Hepatocyte (in vitro differentiated cells): ENCODE results near the gene CYB561. TPM values are rescaled to one million over a fixed set of nuclear protein-coding genes. Genes with fewer than 3 reads are reported as not detected.

Source experiments
- DNase-seq: peaks from one replicate; pipeline ENCODE4 v3.0.0-alpha.2; 2016; ENCODE audit warnings: low spot score
- H2AFZ ChIP-seq: fragments of 200-600 bp; sonication (generic); 2 replicates; pipeline ENCODE4 v1.6.0; 2016; ENCODE audit warnings: antibody characterized with exemption, mild to moderate bottlenecking
- H3K27ac ChIP-seq: fragments of 200-600 bp; sonication (generic); 2 replicates; pipeline ENCODE4 v1.5.1; 2016; ENCODE audit warnings: mild to moderate bottlenecking
- H3K27me3 ChIP-seq: fragments of 200-600 bp; sonication (generic); 2 replicates; pipeline ENCODE4 v1.6.1; 2016
- H3K36me3 ChIP-seq: fragments of 200-600 bp; sonication (generic); replicated peaks from 2 replicates; pipeline ENCODE4 v1.5.1; 2016; ENCODE audit warnings: low read depth; ENCODE audit not compliant: insufficient read depth
- H3K4me1 ChIP-seq: fragments of 200-600 bp; sonication (generic); 2 replicates; pipeline ENCODE4 v1.5.1; 2016; ENCODE audit warnings: mild to moderate bottlenecking, moderate library complexity; ENCODE audit not compliant: insufficient read depth
- H3K4me2 ChIP-seq: fragments of 200-600 bp; sonication (generic); 2 replicates; pipeline ENCODE4 v1.6.0; 2016
- H3K4me3 ChIP-seq: fragments of 200-600 bp; sonication (generic); 2 replicates; pipeline ENCODE4 v1.5.1; 2016; ENCODE audit warnings: mild to moderate bottlenecking
- H3K79me2 ChIP-seq: fragments of 200-600 bp; sonication (generic); 2 replicates; pipeline ENCODE4 v1.6.0; 2017; ENCODE audit warnings: mild to moderate bottlenecking
- H3K9me2 ChIP-seq: fragments of 200-600 bp; sonication (generic); replicated peaks from 2 replicates; pipeline ENCODE4 v1.6.0; 2017; ENCODE audit warnings: mild to moderate bottlenecking; ENCODE audit not compliant: insufficient read depth
- H3K9me3 ChIP-seq: fragments of 200-600 bp; sonication (generic); 2 replicates; pipeline ENCODE4 v1.5.1; 2016; ENCODE audit warnings: low read depth, mild to moderate bottlenecking
- H4K20me1 ChIP-seq: fragments of 200-600 bp; sonication (generic); 2 replicates; pipeline ENCODE4 v1.6.0; 2016; ENCODE audit warnings: mild to moderate bottlenecking; ENCODE audit not compliant: insufficient read depth, poor library complexity, severe bottlenecking
- EZH2 ChIP-seq: fragments of 200-600 bp; sonication (generic); IDR thresholded peaks from 2 replicates; pipeline ENCODE4 v1.6.1; 2016; ENCODE audit warnings: antibody characterized with exemption, mild to moderate bottlenecking, borderline replicate concordance
- EZH2phosphoT487 ChIP-seq: fragments of 200-600 bp; sonication (generic); IDR thresholded peaks from one replicate; pipeline ENCODE4 v1.6.1; 2018; ENCODE audit warnings: antibody characterized with exemption, mild to moderate bottlenecking, low read depth, moderate library complexity; ENCODE audit not compliant: unreplicated experiment, severe bottlenecking
- WGBS: methylation state at CpG from one replicate; pipeline ENCODE4 v1.1.6; 2016; ENCODE audit warnings: low lambda C conversion rate; ENCODE audit errors: missing lambda C conversion rate; 5-methylcytosine and 5-hydroxymethylcytosine counted together
- polyA plus RNA-seq: library from polyadenylated mRNA; unstranded; fragments of >200 nt; fragmentation: Nextera tagmentation; extraction: Ambion mirVana; gene quantifications from 2 replicates; pipeline ENCODE4 v1.2.1, GENCODE V29; 2016
- total RNA-seq: library from RNA; depleted of rRNA; stranded (reverse); fragments of >200 nt; gene quantifications from 2 replicates; pipeline ENCODE4 v1.2.3, GENCODE V29; 2014
- TF ChIP-seq, protein P1 (sequence below): fragments of 200-600 bp; sonication (generic); IDR thresholded peaks from 2 replicates; pipeline ENCODE4 v1.5.1; 2016; ENCODE audit warnings: antibody characterized with exemption, mild to moderate bottlenecking; ENCODE audit not compliant: poor library complexity

CYB561 gene
- total RNA-seq (12.9 and 15.1 TPM in 2 replicates), polyA plus RNA-seq (20.2 and 20.6 TPM in 2 replicates)

- peak; percentile 88 for DNase-seq
- peaks cover 21% of the 10 kb centered on the region for H3K4me1 ChIP-seq
- H3K36me3 ChIP-seq = no peaks in the 10 kb centered on the region
- H3K9me3 ChIP-seq = no peaks in the 10 kb centered on the region
- TF ChIP-seq, protein P1, sequence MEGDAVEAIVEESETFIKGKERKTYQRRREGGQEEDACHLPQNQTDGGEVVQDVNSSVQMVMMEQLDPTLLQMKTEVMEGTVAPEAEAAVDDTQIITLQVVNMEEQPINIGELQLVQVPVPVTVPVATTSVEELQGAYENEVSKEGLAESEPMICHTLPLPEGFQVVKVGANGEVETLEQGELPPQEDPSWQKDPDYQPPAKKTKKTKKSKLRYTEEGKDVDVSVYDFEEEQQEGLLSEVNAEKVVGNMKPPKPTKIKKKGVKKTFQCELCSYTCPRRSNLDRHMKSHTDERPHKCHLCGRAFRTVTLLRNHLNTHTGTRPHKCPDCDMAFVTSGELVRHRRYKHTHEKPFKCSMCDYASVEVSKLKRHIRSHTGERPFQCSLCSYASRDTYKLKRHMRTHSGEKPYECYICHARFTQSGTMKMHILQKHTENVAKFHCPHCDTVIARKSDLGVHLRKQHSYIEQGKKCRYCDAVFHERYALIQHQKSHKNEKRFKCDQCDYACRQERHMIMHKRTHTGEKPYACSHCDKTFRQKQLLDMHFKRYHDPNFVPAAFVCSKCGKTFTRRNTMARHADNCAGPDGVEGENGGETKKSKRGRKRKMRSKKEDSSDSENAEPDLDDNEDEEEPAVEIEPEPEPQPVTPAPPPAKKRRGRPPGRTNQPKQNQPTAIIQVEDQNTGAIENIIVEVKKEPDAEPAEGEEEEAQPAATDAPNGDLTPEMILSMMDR = peak; percentile 36
- TF ChIP-seq EZH2 (no peak), EZH2phosphoT487 (no peak)
- peak within 1 kb of the TSS; percentile 77 for H3K27ac ChIP-seq
- H2AFZ ChIP-seq = peak within 1 kb of the TSS; percentile 98
- no peaks in the 10 kb centered on the region for H4K20me1 ChIP-seq
- WGBS = 3% methylated on average over 66 of the region's 99 CpGs
- no peaks in the 10 kb centered on the region for H3K27me3 ChIP-seq
- H3K4me3 ChIP-seq = peak within 1 kb of the TSS; percentile 50
- no peaks in the 10 kb centered on the region for H3K9me2 ChIP-seq
- H3K4me2 ChIP-seq = peak within 1 kb of the TSS; percentile 94
- peaks cover 10% of the 10 kb centered on the region for H3K79me2 ChIP-seq
Observed at GRCh38 chr17:63445954-63446752, at the start of gene CYB561. Gene CYB561, minus strand, starts transcription at chr17:63446306. Its CDS starts 8,759 bp downstream, at chr17:63437547.

DNA sequence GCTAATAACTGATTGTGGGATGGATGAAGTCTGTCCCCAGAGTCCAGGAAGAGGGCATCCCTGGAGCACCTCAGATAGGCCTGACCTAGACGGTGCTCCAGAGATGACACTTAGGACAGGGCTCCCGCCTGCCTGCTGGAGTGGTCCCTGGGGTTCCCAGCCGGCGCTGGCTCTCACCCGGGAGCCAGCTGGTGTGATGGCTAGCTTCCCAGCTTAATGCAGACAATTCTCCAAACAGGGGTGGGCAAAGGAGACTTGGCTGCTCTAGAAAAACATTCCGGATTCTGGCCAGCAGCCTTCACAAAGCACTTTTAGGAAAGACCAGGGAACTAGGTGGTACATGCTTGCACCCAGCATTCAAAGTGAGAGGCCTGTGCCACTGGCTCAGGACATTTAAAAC is 49.4 kb upstream of the CYB561 start:
- no peaks in the 10 kb centered on the region for H3K9me2 ChIP-seq
- TF ChIP-seq EZH2phosphoT487 = no peak
- TF ChIP-seq, protein P1 = no peak
- TF ChIP-seq EZH2 = no peak
- no peak overlapping the region for H3K27ac ChIP-seq
- H3K4me2 ChIP-seq = no peak overlapping the region
- H2AFZ ChIP-seq = no peak overlapping the region
- no peak for DNase-seq
- no peaks in the 10 kb centered on the region for H3K36me3 ChIP-seq
- no peaks in the 10 kb centered on the region for H3K27me3 ChIP-seq
- 91% methylated on average over 6 of the region's 6 CpGs for WGBS
- no peaks in the 10 kb centered on the region for H3K9me3 ChIP-seq
- no peaks in the 10 kb centered on the region for H3K79me2 ChIP-seq
- no peaks in the 10 kb centered on the region for H3K4me1 ChIP-seq
- H4K20me1 ChIP-seq = no peaks in the 10 kb centered on the region
- H3K4me3 ChIP-seq = no peak overlapping the region

- Histone ChIP-seq H3K27me3 (no peaks in the 10 kb centered on the region), H3K4me3 (no peak overlapping the region), H3K4me2 (no peak overlapping the region), H3K9me2 (no peaks in the 10 kb centered on the region), H3K36me3 (no peaks in the 10 kb centered on the region), H3K4me1 (no peaks in the 10 kb centered on the region), H2AFZ (no peak overlapping the region), H3K79me2 (no peaks in the 10 kb centered on the region), H3K27ac (no peak overlapping the region), H4K20me1 (no peaks in the 10 kb centered on the region), H3K9me3 (no peaks in the 10 kb centered on the region)
- whole genome bisulfite sequencing = 86% methylated on average over 12 of the region's 12 CpGs
- DNase-seq = no peak
- TF ChIP-seq, protein P1 = no peak
- TF ChIP-seq EZH2 = no peak
- no peak for TF ChIP-seq EZH2phosphoT487
Observed at GRCh38 chr17:63494300-63494928, 48.3 kb upstream of the CYB561 start.
